Measurements from ENCODE around the gene SMIM10L2A.
A peak's percentile ranks its signal among the peaks of the same experiment; 100 is the strongest.
"Not testable (repeated sequence)": the region's sequence is repeated elsewhere in the genome, so short reads cannot be mapped to it uniquely, and the experiment has no call there.

SMIM10L2A gene

GRCh38 chrX:135423173-135423864 is 1.6 kb downstream of the SMIM10L2A start:
- DNase-seq, result not testable (repeated sequence)

GRCh38 chrX:135424469-135424868 is 2.7 kb downstream of the SMIM10L2A start:
- no peak for DNase-seq

DNA sequence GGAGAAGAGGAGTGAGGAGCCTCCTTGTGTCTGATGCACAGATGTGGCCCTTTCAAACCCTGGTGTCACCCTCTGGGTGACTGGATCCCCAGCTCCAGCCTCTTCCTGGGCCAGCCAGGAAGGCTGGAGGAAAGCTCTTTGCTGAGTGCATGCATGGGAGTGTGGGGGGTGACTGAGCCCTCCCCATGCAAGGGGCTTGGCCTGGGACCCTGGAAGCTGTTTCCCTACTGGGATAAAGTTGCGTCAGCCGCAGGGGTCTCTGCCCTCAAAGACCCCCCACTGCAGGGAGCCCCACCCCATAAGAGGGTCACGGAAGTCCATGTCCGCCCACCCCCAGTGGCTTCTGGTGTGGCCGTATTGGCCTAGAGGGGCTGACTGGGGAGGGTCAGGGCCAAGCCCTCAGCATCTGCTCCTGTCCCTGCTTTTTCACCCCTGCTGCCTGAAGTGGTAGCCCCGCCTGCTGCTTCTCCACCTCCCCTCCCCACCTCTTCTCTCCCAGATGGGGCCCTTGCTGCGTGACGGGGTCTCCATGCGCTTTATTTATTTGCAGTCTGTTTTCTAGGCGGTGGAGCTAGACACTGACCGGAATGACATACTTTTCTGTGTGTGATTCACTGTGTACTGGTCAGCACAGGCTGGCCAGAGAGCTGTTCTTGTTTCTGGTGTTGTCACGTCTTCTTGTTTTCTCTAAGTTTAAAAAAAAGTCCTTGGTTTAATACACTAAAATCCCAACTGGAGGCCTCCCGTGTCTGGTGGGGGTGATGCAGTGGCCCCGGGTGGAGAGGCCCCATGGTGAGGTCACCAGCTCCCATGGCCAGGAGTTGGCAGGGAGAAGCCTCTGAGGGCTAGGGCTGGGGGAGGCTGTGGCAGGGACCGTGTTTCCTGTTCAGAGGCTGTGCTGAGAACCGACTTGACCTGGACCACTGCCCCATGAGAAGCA is 3.6 kb downstream of the SMIM10L2A start:
- DNase-seq, result no peak

DNA sequence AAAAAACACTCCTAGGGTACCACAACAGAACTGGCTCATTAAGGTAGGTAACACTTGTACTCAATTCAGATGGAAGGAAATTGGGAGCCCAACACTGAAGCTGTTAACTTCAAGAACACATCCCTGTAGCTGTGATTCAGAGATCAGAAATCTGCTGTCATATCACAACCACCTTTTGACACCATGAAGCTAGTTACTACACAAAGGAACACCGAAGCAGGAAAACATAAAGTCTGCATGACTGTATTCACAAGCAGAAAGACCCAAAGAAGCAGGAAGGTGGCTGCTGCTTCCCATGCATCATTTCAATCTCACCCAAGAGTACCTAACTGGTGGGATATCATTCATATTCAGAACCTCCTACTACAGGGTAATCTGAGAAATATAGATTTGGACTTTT is 7.7 kb downstream of the SMIM10L2A start:
- DNase-seq, result no peak

- DNase-seq, result no peak
Measured at GRCh38 chrX:135431886-135432285, 10.1 kb downstream of the SMIM10L2A start.

DNA sequence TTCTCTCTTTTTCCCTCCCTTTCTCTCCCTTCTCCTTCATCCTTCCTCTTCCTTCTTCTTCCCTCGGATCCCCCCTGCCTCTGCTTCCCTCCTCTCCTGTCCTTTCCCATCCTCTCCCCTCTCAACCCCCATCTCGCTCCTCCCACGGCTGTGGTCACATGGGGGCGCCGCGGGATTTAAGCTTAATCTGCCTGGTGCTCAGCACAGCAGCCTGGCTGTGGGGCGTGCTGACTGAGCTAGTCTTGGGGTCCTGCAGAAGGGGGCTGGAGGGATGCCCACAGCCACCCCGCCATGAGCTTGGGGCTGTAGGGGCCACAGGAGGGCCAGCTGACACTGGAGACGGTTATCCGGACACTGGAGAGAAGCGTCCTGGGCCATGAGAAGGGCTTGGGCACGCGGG is 10.7 kb downstream of the SMIM10L2A start:
- DNase-seq, result no peak

- DNase-seq, result no peak
Measured at GRCh38 chrX:135432881-135433521, 11.3 kb downstream of the SMIM10L2A start.

GRCh38 chrX:135433531-135434257 is 11.9 kb downstream of the SMIM10L2A start:
- no peak for DNase-seq

DNA sequence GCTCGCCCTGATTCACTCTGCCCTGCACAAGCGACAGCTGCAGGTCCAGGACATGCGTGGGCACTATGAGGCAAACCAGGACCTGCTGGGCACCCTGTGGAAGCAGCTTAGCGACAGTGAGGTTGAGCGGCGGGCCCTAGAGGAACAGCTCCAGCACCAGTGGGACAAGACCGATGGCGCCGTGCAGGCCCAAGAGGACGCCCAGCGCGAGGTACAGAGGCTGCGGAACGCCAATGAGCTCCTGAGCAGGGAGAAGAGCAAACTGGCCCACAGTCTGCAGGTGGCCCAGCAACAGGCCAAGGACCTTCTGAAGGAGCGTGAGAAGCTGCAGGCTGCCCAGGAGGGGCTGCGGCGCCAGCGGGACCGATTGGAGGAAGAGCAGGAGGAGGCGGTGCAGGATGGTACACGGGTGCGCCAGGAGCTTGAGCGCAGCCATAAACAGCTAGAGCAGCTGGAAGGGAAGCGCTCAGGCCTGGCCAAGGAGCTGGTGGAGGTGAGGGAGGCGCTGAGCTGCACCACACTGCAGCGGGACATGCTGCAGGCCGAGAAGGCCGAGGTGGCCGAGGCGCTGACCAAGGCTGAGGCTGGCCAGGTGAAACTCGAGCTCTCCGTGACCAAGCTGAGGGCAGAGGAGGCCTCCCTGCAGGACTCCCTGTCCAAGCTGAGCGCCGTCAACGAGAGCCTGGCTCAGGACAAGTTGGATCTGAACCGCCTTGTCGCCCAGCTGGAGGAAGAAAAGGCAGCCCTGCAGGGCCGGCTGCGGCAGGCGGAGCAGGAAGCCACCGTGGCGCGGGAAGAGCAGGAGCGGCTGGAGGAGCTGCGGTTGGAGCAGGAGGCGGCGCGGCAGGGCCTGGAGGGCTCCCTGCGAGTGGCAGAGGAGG is 12.8 kb downstream of the SMIM10L2A start:
- DNase-seq, result no peak

DNA sequence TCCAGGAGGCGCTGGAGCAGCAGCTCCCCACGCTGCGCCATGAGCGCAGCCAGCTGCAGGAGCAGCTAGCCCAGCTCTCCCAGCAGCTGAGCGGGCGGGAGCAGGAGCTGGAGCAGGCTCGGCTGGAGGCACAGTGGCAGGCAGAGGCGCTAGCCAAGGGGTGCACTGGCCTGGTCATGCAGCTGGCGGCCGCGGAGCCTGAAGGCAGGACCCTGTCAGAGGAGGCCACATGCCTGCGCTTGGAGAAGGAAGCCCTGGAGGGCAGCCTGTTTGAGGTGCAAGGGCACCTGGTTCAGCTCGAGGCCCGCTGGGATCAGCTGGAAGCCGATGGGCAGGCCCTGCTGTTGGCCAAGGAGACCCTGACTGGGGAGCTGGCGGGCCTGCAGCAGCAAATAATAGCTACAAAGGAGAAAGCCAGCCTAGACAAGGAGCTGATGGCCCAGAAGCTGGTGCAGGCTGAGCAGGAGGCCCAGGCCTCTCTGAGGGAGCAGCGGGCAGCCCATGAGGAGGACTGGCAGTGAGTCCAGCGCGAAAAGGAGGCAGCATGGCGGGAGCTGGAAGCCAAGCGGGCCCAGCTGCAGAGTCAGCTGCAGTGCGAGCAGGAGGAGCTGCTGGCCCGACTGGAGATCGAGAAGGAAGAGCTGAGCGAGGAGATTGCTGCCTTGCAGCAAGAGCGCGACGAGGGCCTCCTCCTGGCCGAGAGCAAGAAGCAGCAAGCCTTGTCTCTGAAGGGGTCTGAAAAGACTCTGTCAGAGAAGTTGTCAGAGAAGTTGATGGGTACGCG is 13.6 kb downstream of the SMIM10L2A start:
- DNase-seq, result no peak

DNA sequence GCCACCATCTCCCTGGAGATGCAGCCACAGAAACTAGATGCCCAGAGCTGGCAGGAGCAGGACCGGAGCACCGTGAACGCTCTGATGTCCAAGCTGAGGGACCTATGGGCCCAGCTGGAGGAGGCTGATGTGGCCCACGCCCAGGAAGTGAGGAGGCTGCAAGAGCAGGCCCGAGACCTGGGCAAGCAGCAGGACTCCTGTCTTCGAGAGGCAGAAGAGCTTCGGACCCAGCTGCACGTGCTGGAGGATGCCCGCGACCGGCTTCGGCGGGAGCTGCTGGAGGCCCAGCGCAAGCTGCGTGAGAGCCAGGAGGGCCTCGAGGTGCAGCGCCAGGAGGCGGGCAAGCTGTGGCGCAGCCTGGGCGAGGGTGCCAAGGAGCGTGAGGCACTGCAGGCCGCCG is 14.2 kb downstream of the SMIM10L2A start:
- no peak for DNase-seq

- DNase-seq, result no peak
Measured at GRCh38 chrX:135436456-135436855, 14.7 kb downstream of the SMIM10L2A start.

DNA sequence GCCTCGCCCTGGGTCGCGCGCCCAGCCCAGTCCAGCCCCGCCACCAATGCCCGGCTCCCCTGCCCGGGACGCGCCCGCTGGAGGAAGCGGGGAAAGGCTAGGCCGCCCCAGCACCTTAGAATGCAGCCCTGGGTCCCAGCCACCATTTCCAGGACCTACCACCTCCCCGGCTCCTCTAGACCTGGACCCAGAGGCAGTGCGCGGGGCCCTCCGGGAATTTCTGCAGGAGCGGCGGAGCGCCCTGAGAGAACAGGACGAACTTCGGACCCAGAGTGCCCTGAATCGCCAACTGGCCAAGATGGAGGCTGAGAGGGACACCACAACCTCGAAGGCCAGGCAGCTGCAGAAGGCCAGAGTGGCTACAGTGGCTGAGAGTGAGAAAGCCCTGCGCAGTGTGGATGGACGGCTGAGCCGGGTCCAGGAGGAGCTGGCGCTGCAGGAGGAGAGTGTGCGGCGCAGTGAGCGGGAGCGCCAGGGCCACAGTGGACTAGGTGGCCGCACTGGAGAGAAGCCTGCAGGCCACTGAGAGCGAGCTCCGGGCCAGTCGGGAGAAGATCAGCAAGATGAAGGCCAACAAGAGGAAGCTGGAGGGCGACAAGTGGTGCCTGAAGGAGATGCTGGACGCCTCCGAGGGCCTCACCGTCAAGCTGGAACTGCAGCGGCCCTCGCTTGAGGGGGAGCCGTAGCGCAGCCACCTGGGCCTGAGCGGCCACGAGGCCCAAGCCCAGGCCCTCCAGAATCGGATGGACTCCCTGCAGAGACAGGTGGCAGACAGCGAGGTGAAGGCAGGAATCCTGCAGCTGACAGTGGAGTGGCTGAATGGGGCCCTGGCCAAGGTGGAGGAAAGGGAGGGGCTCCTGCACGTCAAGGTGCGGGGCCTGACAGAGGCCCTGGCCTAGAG is 15.5 kb downstream of the SMIM10L2A start:
- no peak for DNase-seq

- DNase-seq, result peak; percentile 3
Measured at GRCh38 chrX:135437867-135438733, 16.4 kb downstream of the SMIM10L2A start.

GRCh38 chrX:135438734-135439043 is 16.9 kb downstream of the SMIM10L2A start:
- DNase-seq, result no peak

- DNase-seq, result no peak
Measured at GRCh38 chrX:135449637-135450550, 28.1 kb downstream of the SMIM10L2A start.

DNA sequence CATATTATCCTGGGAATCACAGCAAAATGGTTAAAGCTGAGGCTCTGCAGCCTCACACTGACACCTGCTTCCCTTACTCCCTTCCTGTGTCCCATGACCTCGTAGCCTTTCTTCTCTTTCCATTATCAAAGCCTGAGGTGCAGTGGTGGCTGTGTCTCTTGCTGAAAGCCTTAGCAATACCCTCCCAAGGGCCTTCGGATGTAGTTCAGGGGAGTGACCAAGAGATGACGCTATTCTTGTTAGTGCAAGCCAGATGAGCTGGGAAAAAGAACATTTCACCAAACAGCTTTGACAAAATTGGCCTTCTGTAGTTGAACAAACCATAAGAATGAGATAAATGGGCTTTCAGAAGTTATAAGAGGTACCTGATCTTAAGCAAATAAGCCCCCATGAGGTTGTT is 31.6 kb downstream of the SMIM10L2A start:
- DNase-seq, result no peak

GRCh38 chrX:135454816-135455215 is 33.1 kb downstream of the SMIM10L2A start:
- no peak for DNase-seq
